Activated CD4-positive, alpha-beta T cell treated with anti-CD3 and anti-CD28 coated beads, Interleukin-2, amount 10 ng/mL, durations not matched to agents 24 days and 14 days (primary cell): ENCODE results near the gene DGCR2. TPM values are rescaled to one million over a fixed set of nuclear protein-coding genes. Genes with fewer than 3 reads are reported as not detected.

Experiments used
- DNase-seq: peaks from one replicate; pipeline ENCODE4 v3.0.0; 2022
- H3K27ac Mint-ChIP-seq: one replicate; pipeline ENCODE4 v1.8.0; 2022; ENCODE audit warnings: mild to moderate bottlenecking, mixed read lengths
- H3K27me3 Mint-ChIP-seq: one replicate; pipeline ENCODE4 v1.8.0; 2022; ENCODE audit warnings: mixed read lengths
- H3K36me3 Mint-ChIP-seq: one replicate; pipeline ENCODE4 v1.8.0; 2022; ENCODE audit warnings: low read depth, mild to moderate bottlenecking, mixed read lengths
- H3K4me1 Mint-ChIP-seq: one replicate; pipeline ENCODE4 v1.8.0; 2021; ENCODE audit warnings: mixed read lengths
- H3K4me3 Mint-ChIP-seq: one replicate; pipeline ENCODE4 v1.8.0; 2022; ENCODE audit warnings: mild to moderate bottlenecking, moderate library complexity, mixed read lengths
- H3K9me3 Mint-ChIP-seq: one replicate; pipeline ENCODE4 v1.8.0; 2021; ENCODE audit warnings: mixed read lengths
- intact Hi-C: fragments of 100-400 bp; cut with micrococcal nuclease; formaldehyde crosslinking; loops from one replicate; pipeline ENCODE4 v1.15.1; 2023
- total RNA-seq: library from RNA; stranded (reverse); gene quantifications from 2 replicates; pipeline ENCODE4 v1.2.3, GENCODE V29; 2022

The DGCR2 gene
- total RNA-seq, 1 donor from 2014 or later: 25.5 TPM

- Mint-ChIP-seq H3K9me3 (no peaks in the 10 kb centered on the region), H3K4me1 (no peaks in the 10 kb centered on the region), H3K4me3 (no peak overlapping the region), H3K27ac (no peak overlapping the region), H3K36me3 (peaks cover 43% of the 10 kb centered on the region), H3K27me3 (no peaks in the 10 kb centered on the region)
- DNase-seq: no peak
- intact Hi-C loops: no loop called here
Measured at GRCh38 chr22:19137384-19138216, 15.4 kb upstream of the DGCR2 start.

GRCh38 chr22:19136915-19137314 is 14.7 kb upstream of the DGCR2 start:
- H3K36me3 Mint-ChIP-seq: peaks cover 41% of the 10 kb centered on the region
- H3K27ac Mint-ChIP-seq: no peak overlapping the region
- intact Hi-C loops: no loop called here
- no peak for DNase-seq
- no peaks in the 10 kb centered on the region for H3K9me3 Mint-ChIP-seq
- H3K27me3 Mint-ChIP-seq: no peaks in the 10 kb centered on the region
- H3K4me1 Mint-ChIP-seq: no peaks in the 10 kb centered on the region
- H3K4me3 Mint-ChIP-seq: no peak overlapping the region

DNA sequence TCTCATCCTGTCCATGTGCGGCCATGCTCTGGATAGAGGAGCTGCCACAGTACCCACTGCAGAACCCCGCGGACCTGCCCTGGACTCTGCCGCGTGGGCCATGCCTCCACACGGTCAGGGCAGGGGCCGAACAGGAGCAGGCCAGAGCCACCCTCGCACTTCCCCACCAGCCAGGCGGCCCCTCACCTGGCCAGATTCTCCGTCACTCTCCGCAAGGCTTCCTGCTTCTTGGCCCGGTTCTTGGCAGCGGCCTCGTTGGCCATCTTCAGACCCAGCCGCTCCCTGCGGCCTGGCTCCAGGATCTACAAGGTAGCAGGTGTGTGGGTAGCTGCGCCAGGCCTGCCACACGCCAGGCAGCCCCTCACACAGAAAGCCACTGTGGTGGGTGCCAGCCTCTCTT is 12.7 kb upstream of the DGCR2 start:
- DNase-seq: no peak
- H3K4me3 Mint-ChIP-seq: no peak overlapping the region
- peaks cover 28% of the 10 kb centered on the region for H3K36me3 Mint-ChIP-seq
- no peaks in the 10 kb centered on the region for H3K9me3 Mint-ChIP-seq
- H3K27me3 Mint-ChIP-seq: no peaks in the 10 kb centered on the region
- no peaks in the 10 kb centered on the region for H3K4me1 Mint-ChIP-seq
- no peak overlapping the region for H3K27ac Mint-ChIP-seq
- intact Hi-C loops: no loop called here

- intact Hi-C loops: no loop called here
- Mint-ChIP-seq H3K4me1 (no peaks in the 10 kb centered on the region), H3K27me3 (no peaks in the 10 kb centered on the region), H3K27ac (no peak overlapping the region), H3K36me3 (peaks cover 26% of the 10 kb centered on the region), H3K9me3 (no peaks in the 10 kb centered on the region), H3K4me3 (no peak overlapping the region)
- no peak for DNase-seq
Measured at GRCh38 chr22:19134176-19134831, 12.1 kb upstream of the DGCR2 start.

GRCh38 chr22:19133561-19133960 is 11.3 kb upstream of the DGCR2 start:
- intact Hi-C loops: no loop called here
- Mint-ChIP-seq H3K27me3 (no peaks in the 10 kb centered on the region), H3K27ac (no peak overlapping the region), H3K4me3 (no peak overlapping the region), H3K9me3 (no peaks in the 10 kb centered on the region), H3K4me1 (no peaks in the 10 kb centered on the region), H3K36me3 (peaks cover 23% of the 10 kb centered on the region)
- DNase-seq: no peak

DNA sequence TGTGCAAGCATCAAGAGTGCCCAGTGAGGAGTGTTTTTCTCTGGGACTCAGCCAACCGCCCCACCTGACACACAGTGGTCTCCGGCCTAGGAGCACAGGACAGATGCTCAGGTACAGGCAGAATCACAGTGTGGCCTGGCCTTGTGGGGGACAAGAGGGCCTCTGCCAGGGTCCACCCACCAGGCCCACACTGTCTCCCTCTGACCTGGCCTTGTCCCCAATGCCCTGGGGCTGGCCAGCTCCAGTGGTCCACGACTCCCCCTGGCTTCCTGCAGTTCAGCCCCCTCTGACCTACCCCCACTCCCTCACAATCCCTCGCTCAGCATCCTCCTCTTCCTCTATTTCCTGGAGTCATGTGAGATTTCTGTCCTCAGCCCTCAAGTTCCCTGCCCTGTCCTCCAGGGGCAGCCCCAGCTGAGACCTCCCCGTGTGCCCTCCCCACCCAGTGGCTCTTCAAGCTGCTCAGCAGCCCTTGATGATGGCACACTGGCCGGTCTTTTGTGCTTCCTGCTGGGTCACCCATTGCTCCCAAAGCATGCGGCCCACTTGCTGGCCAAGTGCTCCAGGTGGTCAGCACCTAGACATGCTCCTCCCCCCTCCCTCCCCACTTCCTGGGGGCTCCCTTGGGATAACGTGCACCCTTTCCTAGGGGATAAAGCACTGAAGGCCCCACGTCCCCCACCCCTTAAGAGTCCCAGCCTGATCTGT is 10.6 kb upstream of the DGCR2 start:
- Mint-ChIP-seq H3K9me3 (no peaks in the 10 kb centered on the region), H3K4me3 (no peak overlapping the region), H3K4me1 (no peaks in the 10 kb centered on the region), H3K27me3 (no peaks in the 10 kb centered on the region), H3K36me3 (peaks cover 22% of the 10 kb centered on the region), H3K27ac (no peak overlapping the region)
- DNase-seq: no peak
- intact Hi-C loops: no loop called here

DNA sequence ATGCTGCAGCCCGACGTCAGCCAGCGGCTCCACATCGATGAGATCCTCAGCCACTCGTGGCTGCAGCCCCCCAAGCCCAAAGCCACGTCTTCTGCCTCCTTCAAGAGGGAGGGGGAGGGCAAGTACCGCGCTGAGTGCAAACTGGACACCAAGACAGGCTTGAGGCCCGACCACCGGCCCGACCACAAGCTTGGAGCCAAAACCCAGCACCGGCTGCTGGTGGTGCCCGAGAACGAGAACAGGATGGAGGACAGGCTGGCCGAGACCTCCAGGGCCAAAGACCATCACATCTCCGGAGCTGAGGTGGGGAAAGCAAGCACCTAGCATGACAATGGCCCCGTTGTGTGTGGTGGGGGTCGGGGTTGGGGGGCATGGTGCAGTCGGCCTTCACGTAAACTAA is 9.9 kb upstream of the DGCR2 start:
- H3K9me3 Mint-ChIP-seq: no peaks in the 10 kb centered on the region
- H3K4me3 Mint-ChIP-seq: no peak overlapping the region
- intact Hi-C loops: no loop called here
- no peaks in the 10 kb centered on the region for H3K4me1 Mint-ChIP-seq
- H3K27ac Mint-ChIP-seq: no peak overlapping the region
- peaks cover 20% of the 10 kb centered on the region for H3K36me3 Mint-ChIP-seq
- no peaks in the 10 kb centered on the region for H3K27me3 Mint-ChIP-seq
- DNase-seq: no peak

DNA sequence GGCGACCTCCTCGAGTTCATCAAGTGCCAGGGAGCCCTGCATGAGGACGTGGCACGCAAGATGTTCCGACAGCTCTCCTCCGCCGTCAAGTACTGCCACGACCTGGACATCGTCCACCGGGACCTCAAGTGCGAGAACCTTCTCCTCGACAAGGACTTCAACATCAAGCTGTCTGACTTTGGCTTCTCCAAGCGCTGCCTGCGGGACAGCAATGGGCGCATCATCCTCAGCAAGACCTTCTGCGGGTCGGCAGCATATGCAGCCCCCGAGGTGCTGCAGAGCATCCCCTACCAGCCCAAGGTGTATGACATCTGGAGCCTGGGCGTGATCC is 9.4 kb upstream of the DGCR2 start:
- DNase-seq: no peak
- H3K27ac Mint-ChIP-seq: no peak overlapping the region
- no peaks in the 10 kb centered on the region for H3K27me3 Mint-ChIP-seq
- no peaks in the 10 kb centered on the region for H3K9me3 Mint-ChIP-seq
- no peak overlapping the region for H3K4me3 Mint-ChIP-seq
- H3K4me1 Mint-ChIP-seq: no peaks in the 10 kb centered on the region
- intact Hi-C loops: no loop called here
- H3K36me3 Mint-ChIP-seq: peaks cover 16% of the 10 kb centered on the region

DNA sequence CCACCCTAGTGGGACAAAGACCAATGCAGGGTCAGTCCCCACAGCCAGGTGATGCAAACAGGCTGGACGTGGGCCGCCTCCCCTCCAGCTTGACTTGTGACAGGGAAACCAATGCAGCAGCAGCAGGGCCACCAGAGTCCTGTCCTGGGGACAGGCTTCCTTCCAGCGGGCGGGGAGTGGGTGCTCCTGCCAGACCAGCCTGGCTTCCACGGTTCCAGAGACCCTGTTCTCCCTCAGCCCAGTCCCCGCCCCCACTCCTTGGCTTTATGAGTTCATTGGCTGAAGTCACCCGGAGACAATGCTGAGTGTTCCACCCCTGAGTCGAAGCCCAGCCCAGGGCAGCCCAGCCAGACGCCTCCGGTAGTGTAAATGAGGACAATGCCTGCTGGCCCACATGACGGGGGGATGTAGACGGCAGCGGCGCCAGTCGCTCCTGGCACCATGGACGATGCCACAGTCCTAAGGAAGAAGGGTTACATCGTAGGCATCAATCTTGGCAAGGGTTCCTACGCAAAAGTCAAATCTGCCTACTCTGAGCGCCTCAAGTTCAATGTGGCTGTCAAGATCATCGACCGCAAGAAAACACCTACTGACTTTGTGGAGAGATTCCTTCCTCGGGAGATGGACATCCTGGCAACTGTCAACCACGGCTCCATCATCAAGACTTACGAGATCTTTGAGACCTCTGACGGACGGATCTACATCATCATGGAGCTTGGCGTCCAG is 8.9 kb upstream of the DGCR2 start, which contains the start of gene TSSK2:
Gene TSSK2 (plus strand): TSS at position 350 of the 726 bp plus-strand sequence. CDS start 92 bp downstream, at position 442.
- Mint-ChIP-seq H3K4me1 (no peaks in the 10 kb centered on the region), H3K36me3 (peaks cover 11% of the 10 kb centered on the region), H3K27ac (no peak within 1 kb of the TSS), H3K4me3 (no peak within 1 kb of the TSS), H3K9me3 (no peaks in the 10 kb centered on the region), H3K27me3 (no peaks in the 10 kb centered on the region)
- intact Hi-C loops: no loop called here
- DNase-seq: no peak

DNA sequence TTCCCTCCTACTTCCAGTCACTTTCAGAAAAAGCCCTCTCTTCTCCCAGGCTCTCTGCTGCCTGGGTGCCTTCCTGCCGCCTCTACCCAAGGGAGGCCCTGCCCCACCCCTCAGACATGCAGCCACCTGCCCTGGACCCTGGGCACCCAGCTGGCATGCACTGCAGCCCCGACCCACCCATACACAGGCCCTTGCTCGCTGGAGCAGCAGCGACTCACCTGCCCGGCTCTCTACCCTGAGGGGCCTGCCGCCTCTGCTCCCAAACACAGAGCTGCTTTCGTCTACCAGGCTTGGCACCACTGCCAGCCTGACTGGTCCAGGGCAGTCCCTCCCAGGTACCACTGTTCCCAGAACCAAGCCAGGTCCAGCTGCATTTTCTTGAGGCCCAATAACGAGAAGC is 7.7 kb upstream of the DGCR2 start:
- Mint-ChIP-seq H3K27ac (no peak overlapping the region), H3K9me3 (no peaks in the 10 kb centered on the region), H3K4me3 (no peak overlapping the region), H3K36me3 (peaks cover 5% of the 10 kb centered on the region), H3K4me1 (no peaks in the 10 kb centered on the region), H3K27me3 (no peaks in the 10 kb centered on the region)
- intact Hi-C loops: no loop called here
- DNase-seq: no peak

GRCh38 chr22:19128946-19129727 is 6.9 kb upstream of the DGCR2 start:
- Mint-ChIP-seq H3K27ac (peak overlapping the region; percentile 38), H3K36me3 (peaks cover 5% of the 10 kb centered on the region), H3K27me3 (no peaks in the 10 kb centered on the region), H3K9me3 (no peaks in the 10 kb centered on the region), H3K4me1 (no peaks in the 10 kb centered on the region), H3K4me3 (no peak overlapping the region)
- intact Hi-C loops: no loop called here
- DNase-seq: no peak

GRCh38 chr22:19128009-19128401 is 5.8 kb upstream of the DGCR2 start:
- no peak for DNase-seq
- Mint-ChIP-seq H3K9me3 (no peaks in the 10 kb centered on the region), H3K4me1 (peaks cover 4% of the 10 kb centered on the region), H3K27ac (no peak overlapping the region), H3K4me3 (no peak overlapping the region), H3K27me3 (no peaks in the 10 kb centered on the region), H3K36me3 (peaks cover 5% of the 10 kb centered on the region)
- intact Hi-C loops: no loop called here

- intact Hi-C loops: no loop called here
- Mint-ChIP-seq H3K36me3 (peaks cover 4% of the 10 kb centered on the region), H3K27me3 (no peaks in the 10 kb centered on the region), H3K4me3 (no peak overlapping the region), H3K27ac (no peak overlapping the region), H3K4me1 (peaks cover 9% of the 10 kb centered on the region), H3K9me3 (no peaks in the 10 kb centered on the region)
- no peak for DNase-seq
Measured at GRCh38 chr22:19127329-19128008, 5.3 kb upstream of the DGCR2 start.
